Measurements from ENCODE around the gene NFYC.

Gene NFYC

GRCh38 chr1:40783001-40783905 lies 91.7 kb downstream of the NFYC start, which contains the start of gene KCNQ4:
TSS of gene KCNQ4 (plus strand) at chr1:40783787. CDS start at chr1:40784094, 307 bp downstream.
- DNase-seq (ENCODE audit: low spot score) = peak; percentile 67

DNA sequence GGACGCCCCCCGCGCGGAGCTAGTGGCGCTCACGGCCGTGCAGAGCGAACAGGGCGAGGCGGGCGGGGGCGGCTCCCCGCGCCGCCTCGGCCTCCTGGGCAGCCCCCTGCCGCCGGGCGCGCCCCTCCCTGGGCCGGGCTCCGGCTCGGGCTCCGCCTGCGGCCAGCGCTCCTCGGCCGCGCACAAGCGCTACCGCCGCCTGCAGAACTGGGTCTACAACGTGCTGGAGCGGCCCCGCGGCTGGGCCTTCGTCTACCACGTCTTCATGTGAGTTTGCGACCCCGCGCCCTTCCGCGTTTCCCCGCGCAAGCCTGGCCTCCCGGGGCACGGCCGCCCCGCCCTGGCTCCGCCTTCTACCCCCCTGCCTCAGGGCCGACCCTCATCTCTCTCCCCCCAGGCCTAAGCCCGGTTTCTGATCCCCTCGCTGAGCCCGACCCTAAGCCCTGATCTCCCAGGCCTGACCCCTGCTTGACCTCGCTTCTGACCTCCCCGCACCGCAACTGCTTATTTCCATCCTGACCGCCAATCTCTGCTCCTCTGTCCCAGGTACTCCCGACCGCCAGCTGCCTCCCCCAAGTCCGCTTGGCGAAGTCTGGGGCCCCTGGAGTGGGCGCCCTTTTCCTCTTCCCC lies 92.8 kb downstream of the NFYC start:
- DNase-seq (ENCODE audit: low spot score) = peak; percentile 50

GRCh38 chr1:40784771-40785151 lies 93.3 kb downstream of the NFYC start:
- DNase-seq (ENCODE audit: low spot score) = no peak

DNA sequence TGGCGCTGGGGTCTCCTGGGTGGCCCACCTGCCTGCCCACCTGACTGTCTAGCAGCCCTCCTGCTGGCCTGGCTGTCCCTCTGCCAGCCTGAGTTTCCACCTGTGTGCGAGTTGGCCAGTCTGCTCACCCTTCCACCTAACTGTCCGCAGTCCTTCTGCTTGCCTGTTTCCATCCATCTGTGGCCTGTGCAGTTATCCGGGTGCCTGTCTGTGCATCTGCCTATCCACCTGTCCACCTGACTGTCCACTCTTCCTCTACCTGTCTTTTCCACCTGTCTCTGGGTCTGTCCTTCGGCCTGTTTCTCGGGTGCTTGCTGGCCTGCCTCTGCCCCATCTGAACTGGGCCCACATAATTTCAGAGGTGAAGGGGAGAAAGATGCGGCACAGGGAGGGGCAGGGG lies 93.9 kb downstream of the NFYC start:
- no peak for DNase-seq (ENCODE audit: low spot score)

- no peak for DNase-seq (ENCODE audit: low spot score)
Measured at GRCh38 chr1:40786171-40786994, 94.9 kb downstream of the NFYC start.

GRCh38 chr1:40786995-40787705 lies 95.6 kb downstream of the NFYC start:
- no peak for DNase-seq (ENCODE audit: low spot score)

DNA sequence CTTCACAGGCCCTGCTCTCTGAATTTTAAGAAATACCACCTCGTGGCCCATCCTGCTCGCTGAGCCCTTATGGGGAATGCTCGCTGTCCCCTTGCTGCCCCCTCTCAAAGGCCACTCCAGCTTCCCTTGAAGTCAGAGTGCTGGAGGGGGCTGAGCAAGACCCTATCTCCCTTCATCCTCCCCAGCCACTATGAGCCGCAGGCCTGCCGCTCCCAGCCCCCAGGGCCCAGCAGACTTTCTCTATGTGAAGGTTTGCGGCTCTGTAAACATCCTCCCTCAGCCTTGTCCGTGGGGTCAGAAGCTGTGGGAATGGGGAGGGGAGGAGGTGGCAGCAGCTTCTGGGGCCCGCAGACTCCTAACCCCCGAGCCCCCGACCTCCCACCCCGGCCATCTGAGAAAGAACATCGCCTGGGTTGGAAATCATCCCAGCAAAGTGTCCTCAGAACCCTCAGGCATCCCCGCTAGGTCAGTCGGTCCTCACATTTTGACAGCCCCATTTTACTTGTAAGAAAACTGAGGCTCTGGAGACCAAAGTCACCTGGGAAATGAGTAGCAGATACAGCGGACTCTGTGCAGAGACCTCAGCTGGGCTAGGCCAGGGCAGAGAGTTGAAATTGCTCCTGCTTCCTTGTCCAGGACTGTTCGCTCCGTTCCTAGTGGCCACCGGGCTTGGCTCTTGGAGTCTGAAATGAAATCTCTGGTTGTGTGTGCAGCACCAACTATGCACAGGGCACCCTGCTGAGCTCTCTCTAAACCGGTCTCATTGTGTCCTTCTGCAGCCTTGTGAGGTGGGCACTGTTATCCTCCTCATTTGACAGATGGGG lies 96.4 kb downstream of the NFYC start:
- no peak for DNase-seq (ENCODE audit: low spot score)

DNA sequence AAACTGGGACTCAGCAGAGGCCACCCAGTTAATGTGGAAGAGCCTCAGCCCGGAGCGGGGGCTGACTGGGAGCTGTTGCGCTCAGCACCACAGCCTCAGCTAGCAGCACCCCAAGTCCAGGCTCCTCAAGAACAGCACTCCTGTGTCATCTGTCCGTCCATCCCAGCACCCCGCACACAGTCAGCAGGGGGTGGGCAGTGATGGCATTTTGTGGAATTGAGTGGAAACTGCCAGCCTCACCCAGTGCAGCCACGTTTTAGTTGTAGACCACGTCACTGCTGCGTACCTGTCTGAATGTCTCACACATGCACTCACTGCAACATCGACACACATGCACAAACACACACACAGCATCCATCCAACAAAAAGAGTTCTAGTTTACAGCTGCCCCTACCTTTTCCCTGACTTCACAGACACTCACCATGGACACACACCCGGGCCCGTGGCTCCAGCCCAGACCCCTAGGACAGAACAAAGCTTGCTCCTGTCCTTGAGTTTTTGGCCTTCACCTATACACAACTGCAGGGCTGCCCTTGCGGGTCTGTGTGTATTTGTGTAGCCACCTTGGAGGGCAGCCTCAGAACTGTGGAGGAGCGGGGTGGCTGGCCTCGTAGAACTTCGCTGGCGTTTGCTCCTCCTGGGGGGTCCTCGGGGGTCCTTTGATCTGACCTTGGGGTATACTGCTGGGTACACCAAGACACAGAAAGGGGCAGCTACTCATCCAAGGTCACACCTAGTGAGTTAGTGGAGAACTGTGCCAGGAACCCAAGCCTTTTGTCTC lies 97.2 kb downstream of the NFYC start:
- DNase-seq (ENCODE audit: low spot score) = no peak

- DNase-seq (ENCODE audit: low spot score) = no peak
Measured at GRCh38 chr1:40789342-40789598, 97.8 kb downstream of the NFYC start.

DNA sequence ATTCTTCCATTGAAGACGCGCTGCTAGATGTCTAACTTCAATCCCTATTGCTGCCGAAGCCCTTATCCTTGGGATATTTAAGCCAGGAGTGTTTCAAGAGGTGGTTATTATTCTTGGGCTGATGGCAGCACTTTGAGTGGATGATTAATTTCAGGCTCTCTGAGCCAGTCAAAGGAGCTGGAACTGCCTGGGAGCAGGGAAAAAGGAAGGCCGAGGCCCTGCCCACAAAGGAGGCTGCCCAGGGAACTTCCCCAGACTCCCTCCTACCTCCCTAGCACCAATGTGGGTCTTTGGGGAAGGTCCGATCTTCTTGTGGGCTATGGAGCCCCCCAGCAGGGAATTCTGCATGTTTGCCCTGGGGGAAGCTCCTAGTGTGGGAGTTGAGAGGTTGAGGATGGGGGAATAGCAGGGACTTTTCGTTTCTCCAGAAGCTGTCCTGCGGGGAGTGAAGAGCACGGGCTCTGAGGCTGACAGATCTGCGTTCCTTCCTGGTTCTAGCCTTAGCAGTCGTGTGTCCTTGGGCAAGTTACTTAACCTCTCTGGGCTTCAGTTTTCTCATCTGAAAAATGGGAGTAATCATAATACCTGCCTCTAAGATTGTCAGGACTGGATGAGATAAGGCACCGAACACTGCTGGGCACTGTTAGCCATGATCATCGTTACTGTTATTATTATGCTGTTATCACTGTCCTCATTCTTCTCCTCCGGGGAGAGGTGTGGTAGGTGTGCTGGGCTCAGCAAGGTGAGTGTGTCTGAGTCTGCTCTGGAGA lies 98.3 kb downstream of the NFYC start:
- DNase-seq (ENCODE audit: low spot score) = no peak

GRCh38 chr1:40792036-40792435 lies 100.5 kb downstream of the NFYC start:
- no peak for DNase-seq (ENCODE audit: low spot score)

DNA sequence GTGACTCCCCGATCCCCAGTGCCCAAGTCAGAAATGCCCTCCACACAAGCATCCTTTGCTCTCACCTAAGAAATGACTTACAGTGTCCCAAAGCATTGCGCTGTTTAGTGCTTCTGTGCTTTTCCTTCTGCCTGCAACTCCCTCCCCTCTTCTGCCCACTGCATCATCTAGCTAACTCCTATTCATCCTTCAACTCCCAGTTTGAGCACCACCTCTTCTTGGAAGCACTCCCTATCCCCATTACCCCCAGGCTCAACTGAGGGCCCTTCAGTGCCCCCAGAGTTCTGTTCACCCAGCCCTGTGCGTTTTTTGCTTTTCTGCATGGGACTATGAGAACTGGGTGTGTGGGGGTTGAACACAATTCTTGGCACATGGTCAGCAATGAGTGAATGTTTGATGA lies 102.1 kb downstream of the NFYC start:
- no peak for DNase-seq (ENCODE audit: low spot score)

DNA sequence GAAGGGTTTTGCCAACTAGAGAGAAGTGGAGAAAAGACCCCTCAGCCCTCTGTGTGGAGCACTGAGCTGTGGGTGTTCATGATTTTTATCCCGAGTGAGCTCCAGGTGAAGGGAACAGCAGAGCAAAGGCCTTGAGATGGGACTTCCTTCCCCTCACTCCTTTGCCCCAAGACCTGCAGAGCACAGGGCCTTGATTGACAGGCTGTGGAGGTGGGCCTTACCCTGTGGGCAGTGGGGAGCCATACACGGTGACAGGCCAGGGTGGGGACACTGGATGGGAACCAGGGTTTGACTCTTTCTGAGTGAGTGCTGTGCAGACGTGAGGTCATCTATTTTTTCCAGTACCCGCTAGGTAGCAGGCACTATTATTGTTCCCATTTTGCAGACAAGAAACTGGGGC lies 102.5 kb downstream of the NFYC start:
- DNase-seq (ENCODE audit: low spot score) = no peak

- DNase-seq (ENCODE audit: low spot score) = no peak
Measured at GRCh38 chr1:40794974-40795715, 103.6 kb downstream of the NFYC start.

DNA sequence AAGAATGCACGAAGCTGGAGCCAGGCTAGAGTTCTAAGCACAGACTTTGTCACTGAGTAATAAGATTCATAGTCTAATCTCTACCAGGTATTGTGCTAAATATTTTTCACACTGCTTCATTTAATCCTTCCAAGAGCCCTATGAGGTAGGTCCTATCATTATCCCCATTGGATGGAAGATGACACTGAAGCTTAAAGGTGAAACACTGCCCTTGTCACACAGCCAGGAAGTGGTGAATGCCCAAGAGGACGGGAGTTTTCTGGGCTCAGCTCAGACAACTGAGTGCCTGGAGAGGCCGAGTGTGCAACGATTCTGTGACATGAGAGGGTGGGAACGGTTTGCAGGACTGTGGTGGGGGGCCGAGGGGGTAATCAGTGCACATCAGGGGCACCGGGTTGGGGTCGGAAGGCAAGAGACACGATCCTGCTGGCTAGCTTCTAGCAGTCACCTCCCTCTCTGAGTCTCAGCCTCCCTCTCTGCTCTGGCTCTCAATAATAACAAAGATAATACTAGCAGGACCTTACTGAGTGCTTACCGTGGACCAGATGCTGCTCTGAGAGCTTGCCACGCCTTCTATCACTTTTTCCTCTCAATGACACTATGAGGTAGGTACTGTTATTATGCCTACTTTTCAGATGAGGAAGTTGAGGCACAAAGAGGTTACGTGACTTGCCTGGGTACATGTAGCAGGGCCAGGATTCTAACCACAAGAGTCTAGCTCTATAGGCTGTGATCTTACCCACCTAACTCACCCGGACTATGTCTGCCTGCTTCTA lies 104.5 kb downstream of the NFYC start:
- no peak for DNase-seq (ENCODE audit: low spot score)

DNA sequence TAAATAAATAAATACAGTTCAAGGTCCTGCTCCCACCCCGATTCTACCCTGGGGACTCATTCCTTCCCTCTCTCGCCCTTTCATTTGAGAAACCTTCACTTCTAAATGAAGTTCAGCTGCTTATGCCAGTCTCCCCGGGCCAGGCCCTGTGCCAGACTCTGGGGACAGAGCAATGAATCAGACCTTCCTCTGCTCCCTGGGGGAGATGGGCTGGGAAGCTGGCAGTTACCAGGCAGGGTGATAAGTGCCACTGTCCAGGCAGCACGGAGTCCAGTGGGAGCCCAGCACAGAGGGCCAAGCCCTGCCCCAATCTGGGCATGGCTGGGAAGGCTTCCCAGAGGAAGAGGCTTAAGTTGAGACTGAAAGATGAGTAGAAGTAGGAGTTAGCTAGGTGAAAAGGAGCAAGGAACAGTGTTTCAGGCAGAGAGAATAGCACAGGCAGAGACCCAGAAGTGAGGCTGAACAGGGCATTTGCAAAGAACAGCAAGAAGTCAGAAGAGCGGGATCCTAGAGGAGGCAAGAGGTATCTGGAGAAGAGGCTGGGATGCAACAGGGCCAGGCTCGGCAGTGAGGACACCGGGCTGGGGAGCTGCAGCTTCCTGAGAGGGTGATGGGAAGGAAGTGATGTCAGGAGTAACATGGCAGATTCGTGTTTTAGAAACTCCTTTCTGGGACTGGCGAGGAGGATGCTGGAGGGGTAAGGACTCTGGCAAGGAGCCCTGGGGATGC lies 105.6 kb downstream of the NFYC start:
- no peak for DNase-seq (ENCODE audit: low spot score)

DNA sequence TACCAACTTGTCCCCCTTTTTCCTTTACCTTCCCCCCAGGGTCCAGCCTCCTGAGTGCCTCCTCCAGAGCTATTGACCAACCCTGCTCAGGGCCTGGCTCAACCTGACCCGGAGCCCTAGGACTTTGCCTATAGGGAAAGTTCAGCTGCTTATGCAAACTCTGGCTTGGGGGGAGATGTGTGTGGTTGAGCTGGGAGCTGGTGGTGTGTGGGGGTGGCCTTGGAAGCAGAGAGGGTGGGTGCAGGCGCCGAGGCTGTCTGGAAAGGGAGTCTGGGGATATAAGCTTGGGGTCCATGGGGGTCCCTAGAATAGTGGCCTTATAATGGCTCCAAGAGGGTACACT lies 106.1 kb downstream of the NFYC start:
- no peak for DNase-seq (ENCODE audit: low spot score)
